Measurements from ENCODE around the gene GATAD2A.

DNA sequence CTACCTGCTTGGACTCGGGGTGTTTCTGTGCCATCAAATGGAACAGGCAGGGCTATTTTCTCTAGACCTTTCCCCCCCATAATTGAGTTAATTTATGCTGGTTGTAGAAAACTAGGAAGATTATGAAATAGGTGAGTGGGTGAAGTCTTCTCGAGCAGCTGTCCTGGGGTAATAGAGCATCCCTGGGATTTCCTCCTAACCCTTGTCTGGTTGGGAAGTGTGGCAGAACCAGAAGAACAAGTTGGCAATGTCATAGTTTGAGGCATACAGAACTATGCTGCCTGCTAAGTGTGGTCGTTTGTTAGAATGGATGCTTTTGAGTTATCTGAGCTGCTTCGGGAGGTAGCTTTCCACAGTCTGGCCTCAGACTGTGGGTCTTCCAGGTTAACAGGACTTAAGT is 3.7 kb downstream of the GATAD2A start:
- TF ChIP-seq SIN3A (IDR thresholded peaks at IDR 0.05; ENCODE audit: borderline replicate concordance, insufficient read depth, low read length) = no peak
- TF ChIP-seq POLR2AphosphoS5 (IDR thresholded peaks at IDR 0.05; ENCODE audit: low read depth, low read length) = no peak
- no peak for TF ChIP-seq TAF1 (IDR thresholded peaks at IDR 0.05; ENCODE audit: borderline replicate concordance, insufficient read depth, low read length)
- TF ChIP-seq, protein P1, sequence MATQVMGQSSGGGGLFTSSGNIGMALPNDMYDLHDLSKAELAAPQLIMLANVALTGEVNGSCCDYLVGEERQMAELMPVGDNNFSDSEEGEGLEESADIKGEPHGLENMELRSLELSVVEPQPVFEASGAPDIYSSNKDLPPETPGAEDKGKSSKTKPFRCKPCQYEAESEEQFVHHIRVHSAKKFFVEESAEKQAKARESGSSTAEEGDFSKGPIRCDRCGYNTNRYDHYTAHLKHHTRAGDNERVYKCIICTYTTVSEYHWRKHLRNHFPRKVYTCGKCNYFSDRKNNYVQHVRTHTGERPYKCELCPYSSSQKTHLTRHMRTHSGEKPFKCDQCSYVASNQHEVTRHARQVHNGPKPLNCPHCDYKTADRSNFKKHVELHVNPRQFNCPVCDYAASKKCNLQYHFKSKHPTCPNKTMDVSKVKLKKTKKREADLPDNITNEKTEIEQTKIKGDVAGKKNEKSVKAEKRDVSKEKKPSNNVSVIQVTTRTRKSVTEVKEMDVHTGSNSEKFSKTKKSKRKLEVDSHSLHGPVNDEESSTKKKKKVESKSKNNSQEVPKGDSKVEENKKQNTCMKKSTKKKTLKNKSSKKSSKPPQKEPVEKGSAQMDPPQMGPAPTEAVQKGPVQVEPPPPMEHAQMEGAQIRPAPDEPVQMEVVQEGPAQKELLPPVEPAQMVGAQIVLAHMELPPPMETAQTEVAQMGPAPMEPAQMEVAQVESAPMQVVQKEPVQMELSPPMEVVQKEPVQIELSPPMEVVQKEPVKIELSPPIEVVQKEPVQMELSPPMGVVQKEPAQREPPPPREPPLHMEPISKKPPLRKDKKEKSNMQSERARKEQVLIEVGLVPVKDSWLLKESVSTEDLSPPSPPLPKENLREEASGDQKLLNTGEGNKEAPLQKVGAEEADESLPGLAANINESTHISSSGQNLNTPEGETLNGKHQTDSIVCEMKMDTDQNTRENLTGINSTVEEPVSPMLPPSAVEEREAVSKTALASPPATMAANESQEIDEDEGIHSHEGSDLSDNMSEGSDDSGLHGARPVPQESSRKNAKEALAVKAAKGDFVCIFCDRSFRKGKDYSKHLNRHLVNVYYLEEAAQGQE (IDR thresholded peaks at IDR 0.05; ENCODE audit: insufficient read depth in 1 of 2, low read depth in 2 of 2, low read length in 2 of 2) = no peak
